Measurements from ENCODE around the gene TANGO2.

TANGO2 gene

DNA sequence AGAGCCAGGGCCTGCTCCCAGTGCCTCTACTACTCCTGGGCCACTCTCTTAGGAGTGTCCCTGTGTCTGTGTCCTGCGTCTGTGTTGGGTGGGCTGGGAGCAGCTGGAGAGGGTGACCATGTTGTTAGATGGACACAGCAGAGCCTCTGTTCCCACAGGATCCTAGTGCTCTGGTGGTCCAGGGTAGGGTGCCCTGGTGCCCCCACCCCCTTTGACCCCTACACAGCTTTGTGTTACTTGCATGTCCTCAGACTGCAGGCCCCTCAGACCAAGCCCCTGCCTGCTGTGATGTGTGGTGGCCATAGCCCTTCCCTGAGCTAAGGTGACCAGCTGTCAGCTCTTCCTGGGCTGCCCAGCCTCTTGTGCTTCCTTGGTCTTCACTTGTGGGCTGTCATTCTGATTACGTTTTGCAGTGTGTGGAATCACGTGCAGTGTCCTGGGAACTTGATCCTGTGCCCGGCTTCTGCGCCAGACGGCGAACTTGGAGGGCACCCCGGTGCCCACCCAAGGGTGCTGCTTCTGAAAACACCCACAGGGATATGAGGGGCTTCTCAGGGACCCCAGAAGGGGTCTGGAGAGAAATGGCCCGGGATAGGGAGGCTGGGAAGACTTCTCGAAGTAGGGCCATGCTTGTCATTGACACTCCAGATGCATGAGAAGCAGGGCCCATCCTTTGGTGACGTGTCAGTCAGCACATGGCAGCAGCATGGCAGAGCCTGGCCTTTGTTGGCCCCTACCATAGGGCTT, 1.5 kb downstream of the TANGO2 start:
- Histone ChIP-seq H3K4me1 (ENCODE audit: control insufficient read depth, insufficient read depth, low read length) (peaks cover under 1% of the 10 kb centered on the region), H3K27me3 (ENCODE audit: control insufficient read depth, insufficient read depth, low read length, poor library complexity, severe bottlenecking) (peaks cover 41% of the 10 kb centered on the region), H3K27ac (ENCODE audit: insufficient read depth, low read depth, low read length, poor library complexity, severe bottlenecking) (no peak overlapping the region), H3K9me3 (ENCODE audit: control insufficient read depth, low read length) (no peaks in the 10 kb centered on the region), H3K36me3 (ENCODE audit: control insufficient read depth, insufficient read depth, low read length) (no peaks in the 10 kb centered on the region), H3K4me3 (ENCODE audit: insufficient read depth, low read depth, low read length) (no peak overlapping the region)
- 94% methylated on average over 11 of the region's 11 CpGs for WGBS, 2 experiments

DNA sequence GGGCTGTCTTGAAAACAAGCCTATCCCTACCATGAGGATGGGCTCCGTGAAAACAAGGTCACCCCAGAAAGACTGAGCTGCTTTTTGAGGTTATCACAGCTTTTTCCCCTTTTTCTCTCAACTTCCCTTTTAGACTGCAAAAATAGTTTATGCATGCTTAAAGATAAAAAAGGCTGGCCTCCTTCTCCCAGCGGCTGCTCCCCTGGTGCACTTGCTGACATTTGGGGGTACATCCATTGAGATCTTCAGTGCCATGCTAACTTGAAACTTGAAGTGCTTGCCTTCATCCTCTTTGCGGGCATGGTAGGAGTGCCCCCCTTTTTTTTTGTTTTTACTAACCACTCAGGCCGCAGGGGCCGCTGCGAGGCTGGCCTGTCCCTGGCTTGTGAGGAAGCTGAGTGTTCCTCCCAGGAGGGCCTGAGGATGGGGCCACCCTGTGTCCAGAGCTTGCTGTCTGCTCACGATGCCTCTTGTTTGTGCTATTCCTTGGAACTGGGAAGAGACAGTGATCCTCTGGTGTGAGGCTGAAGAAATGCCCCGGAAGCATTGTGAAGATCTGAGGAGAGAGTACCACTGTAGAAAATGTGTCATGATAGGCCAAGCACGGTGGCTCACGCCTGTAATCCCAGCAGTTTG, 2.2 kb downstream of the TANGO2 start:
- Histone ChIP-seq H3K27me3 (ENCODE audit: control insufficient read depth, insufficient read depth, low read length, poor library complexity, severe bottlenecking) (peaks cover 34% of the 10 kb centered on the region), H3K4me1 (ENCODE audit: control insufficient read depth, insufficient read depth, low read length) (no peaks in the 10 kb centered on the region), H3K4me3 (ENCODE audit: insufficient read depth, low read depth, low read length) (no peak overlapping the region), H3K27ac (ENCODE audit: insufficient read depth, low read depth, low read length, poor library complexity, severe bottlenecking) (no peak overlapping the region), H3K9me3 (ENCODE audit: control insufficient read depth, low read length) (no peaks in the 10 kb centered on the region), H3K36me3 (ENCODE audit: control insufficient read depth, insufficient read depth, low read length) (no peaks in the 10 kb centered on the region)
- 94% methylated on average over 10 of the region's 10 CpGs for WGBS, 2 experiments

DNA sequence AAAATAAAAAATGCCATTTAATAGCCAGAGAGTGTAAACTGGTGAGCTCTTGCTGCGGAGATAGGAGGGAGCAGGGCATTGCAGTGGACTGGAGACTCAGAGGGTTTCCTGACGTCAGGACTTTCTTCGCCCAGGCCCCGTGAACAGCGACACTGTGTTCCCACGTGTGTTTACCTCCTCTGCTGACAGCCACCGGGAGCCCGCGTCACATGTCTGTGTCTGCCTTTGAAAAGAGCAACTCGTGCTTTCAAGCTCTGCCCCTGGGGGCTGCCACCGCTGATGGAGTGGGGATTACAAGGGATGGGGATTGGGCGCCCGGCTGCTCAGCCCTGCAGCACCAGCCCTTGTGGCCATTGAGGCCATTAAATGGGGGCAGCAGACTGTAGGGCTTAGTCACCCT, 3.3 kb downstream of the TANGO2 start:
- 80 to 82% methylated on average over 13 of the region's 13 CpGs for WGBS, 2 experiments
- Histone ChIP-seq H3K9me3 (ENCODE audit: control insufficient read depth, low read length) (no peaks in the 10 kb centered on the region), H3K4me1 (ENCODE audit: control insufficient read depth, insufficient read depth, low read length) (no peaks in the 10 kb centered on the region), H3K27ac (ENCODE audit: insufficient read depth, low read depth, low read length, poor library complexity, severe bottlenecking) (no peak overlapping the region), H3K27me3 (ENCODE audit: control insufficient read depth, insufficient read depth, low read length, poor library complexity, severe bottlenecking) (peaks cover 22% of the 10 kb centered on the region), H3K4me3 (ENCODE audit: insufficient read depth, low read depth, low read length) (no peak overlapping the region), H3K36me3 (ENCODE audit: control insufficient read depth, insufficient read depth, low read length) (no peaks in the 10 kb centered on the region)

GRCh38 chr22:20024650-20025397, 3.9 kb downstream of the TANGO2 start:
- WGBS, 2 experiments = 94% methylated on average over 15 of the region's 15 CpGs
- Histone ChIP-seq H3K27me3 (ENCODE audit: control insufficient read depth, insufficient read depth, low read length, poor library complexity, severe bottlenecking) (peaks cover 16% of the 10 kb centered on the region), H3K36me3 (ENCODE audit: control insufficient read depth, insufficient read depth, low read length) (no peaks in the 10 kb centered on the region), H3K27ac (ENCODE audit: insufficient read depth, low read depth, low read length, poor library complexity, severe bottlenecking) (no peak overlapping the region), H3K9me3 (ENCODE audit: control insufficient read depth, low read length) (no peaks in the 10 kb centered on the region), H3K4me3 (ENCODE audit: insufficient read depth, low read depth, low read length) (no peak overlapping the region), H3K4me1 (ENCODE audit: control insufficient read depth, insufficient read depth, low read length) (no peaks in the 10 kb centered on the region)

DNA sequence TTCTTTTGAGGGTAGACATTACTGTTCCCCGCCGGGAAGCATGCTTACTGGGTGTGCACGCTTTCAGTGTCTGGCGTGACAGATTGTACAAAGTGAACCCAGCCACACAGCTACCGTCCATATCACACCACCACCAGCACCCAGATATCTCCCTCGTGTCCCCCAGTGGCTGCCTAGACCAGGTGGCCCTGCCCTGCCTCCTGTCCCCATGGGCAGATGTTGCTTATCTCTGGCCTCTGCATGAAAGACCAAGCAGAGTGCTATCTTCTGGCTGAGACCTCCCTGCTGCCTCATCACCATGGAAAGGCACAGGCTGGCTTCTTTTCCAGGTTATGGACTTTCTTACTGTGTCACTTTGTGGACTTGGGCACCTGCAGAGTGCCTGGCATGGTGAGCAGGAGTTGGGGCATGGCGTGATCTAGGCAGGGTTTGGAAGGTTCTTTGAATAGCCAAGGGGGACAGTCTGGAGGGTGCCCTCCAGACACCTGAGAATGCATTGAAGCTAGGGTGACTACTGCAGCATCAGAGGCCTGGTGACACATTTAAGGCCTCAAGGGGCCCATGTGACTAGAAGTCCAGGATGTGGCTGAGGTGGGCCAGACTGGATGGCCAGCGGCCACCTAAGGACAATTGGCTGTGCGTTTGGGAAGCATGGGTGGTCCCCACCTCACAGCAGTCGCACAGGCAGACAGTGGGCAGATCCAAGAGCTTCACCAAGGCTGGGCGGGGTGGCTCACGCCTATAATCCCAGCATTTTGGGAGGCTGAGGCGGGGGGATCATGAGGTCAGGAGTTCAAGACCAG, 4.7 kb downstream of the TANGO2 start:
- WGBS, 2 experiments = 94 to 95% methylated on average over 13 of the region's 13 CpGs
- Histone ChIP-seq H3K36me3 (ENCODE audit: control insufficient read depth, insufficient read depth, low read length) (no peaks in the 10 kb centered on the region), H3K4me3 (ENCODE audit: insufficient read depth, low read depth, low read length) (no peak overlapping the region), H3K27me3 (ENCODE audit: control insufficient read depth, insufficient read depth, low read length, poor library complexity, severe bottlenecking) (peaks cover 9% of the 10 kb centered on the region), H3K4me1 (ENCODE audit: control insufficient read depth, insufficient read depth, low read length) (no peaks in the 10 kb centered on the region), H3K27ac (ENCODE audit: insufficient read depth, low read depth, low read length, poor library complexity, severe bottlenecking) (no peak overlapping the region), H3K9me3 (ENCODE audit: control insufficient read depth, low read length) (no peaks in the 10 kb centered on the region)

- H3K27ac ChIP-seq (ENCODE audit: insufficient read depth, low read depth, low read length, poor library complexity, severe bottlenecking) = no peak overlapping the region
- no peaks in the 10 kb centered on the region for H3K4me1 ChIP-seq (ENCODE audit: control insufficient read depth, insufficient read depth, low read length)
- no peaks in the 10 kb centered on the region for H3K36me3 ChIP-seq (ENCODE audit: control insufficient read depth, insufficient read depth, low read length)
- no peaks in the 10 kb centered on the region for H3K9me3 ChIP-seq (ENCODE audit: control insufficient read depth, low read length)
- 95% methylated on average over 12 to 13 of the region's 13 CpGs for WGBS, 2 experiments
- peaks cover 8% of the 10 kb centered on the region for H3K27me3 ChIP-seq (ENCODE audit: control insufficient read depth, insufficient read depth, low read length, poor library complexity, severe bottlenecking)
- no peak overlapping the region for H3K4me3 ChIP-seq (ENCODE audit: insufficient read depth, low read depth, low read length)
These were observed 5.4 kb downstream of the TANGO2 start for GRCh38 chr22:20026204-20026908.

DNA sequence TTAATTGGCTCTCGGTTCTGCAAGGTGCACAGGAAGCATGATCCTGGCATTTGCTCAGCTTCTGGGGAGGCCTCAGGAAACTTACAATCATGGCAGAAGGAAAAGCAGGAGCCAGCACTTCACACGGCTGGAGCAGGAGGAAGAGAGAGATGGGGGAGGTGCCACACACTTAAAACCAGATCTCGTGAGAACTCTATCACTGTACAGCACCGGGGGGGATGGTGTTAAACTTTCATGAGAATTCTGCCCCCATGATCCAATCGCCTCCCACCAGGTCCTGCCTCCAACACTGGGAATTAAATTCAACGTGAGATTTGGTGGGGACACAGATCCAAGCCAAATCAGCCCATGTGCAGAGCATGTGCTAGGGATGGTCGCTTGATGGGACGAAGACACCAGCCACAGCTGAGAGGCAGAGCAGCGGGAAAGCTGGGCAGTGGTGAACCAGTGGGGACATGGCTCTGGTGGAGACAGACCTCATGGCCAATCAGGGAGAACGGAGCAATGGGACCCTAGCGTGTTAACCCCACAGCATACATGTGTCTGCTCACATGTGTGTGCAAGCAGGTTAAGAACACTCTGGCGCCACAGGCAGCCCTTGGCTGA, 6.2 kb downstream of the TANGO2 start:
- no peaks in the 10 kb centered on the region for H3K36me3 ChIP-seq (ENCODE audit: control insufficient read depth, insufficient read depth, low read length)
- 90 to 92% methylated on average over 12 of the region's 12 CpGs for WGBS, 2 experiments
- no peaks in the 10 kb centered on the region for H3K9me3 ChIP-seq (ENCODE audit: control insufficient read depth, low read length)
- no peak overlapping the region for H3K4me3 ChIP-seq (ENCODE audit: insufficient read depth, low read depth, low read length)
- peaks cover 1% of the 10 kb centered on the region for H3K27me3 ChIP-seq (ENCODE audit: control insufficient read depth, insufficient read depth, low read length, poor library complexity, severe bottlenecking)
- H3K4me1 ChIP-seq (ENCODE audit: control insufficient read depth, insufficient read depth, low read length) = no peaks in the 10 kb centered on the region
- no peak overlapping the region for H3K27ac ChIP-seq (ENCODE audit: insufficient read depth, low read depth, low read length, poor library complexity, severe bottlenecking)

DNA sequence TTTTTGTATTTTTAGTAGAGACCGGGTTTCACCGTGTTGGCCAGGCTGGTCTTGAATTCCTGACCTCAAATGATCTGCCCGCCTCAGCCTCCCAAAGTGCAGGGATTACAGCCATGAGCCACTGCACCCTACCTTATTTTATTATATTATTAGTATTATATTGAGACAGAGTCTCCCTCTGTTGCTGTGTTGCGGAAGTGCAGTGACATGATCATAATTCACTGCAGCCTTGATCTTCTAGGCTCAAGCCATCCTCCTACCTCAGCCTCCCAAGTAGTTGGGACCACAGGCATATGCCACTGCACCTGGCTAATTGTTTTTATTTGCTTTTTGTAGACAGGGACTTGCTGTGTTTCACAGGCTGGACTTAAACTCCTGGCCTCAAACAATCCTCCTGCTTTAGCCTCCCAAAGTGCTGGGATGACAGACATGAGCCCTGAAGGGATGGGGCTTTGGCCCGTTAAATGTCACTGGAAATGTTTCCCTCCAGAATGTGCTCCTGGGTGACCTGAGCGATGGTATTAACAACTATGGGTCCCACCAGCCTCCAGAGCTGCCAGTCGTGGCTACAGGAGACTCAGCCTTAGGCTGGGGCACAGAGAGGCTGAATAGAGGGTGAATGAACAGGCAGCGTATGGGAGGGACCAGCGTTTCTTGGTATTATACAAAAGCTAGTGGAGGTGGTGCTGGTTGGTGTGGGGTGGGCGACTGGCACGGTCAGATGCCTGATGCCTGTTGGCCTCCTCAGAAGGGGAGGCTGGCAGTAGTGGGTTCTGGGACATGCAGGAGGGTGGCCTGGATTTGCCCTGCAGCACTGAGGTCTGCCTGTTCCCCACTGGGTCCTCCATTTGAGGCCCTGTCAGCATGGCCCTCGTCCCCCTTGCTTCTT, 7.3 kb downstream of the TANGO2 start:
- H3K27me3 ChIP-seq (ENCODE audit: control insufficient read depth, insufficient read depth, low read length, poor library complexity, severe bottlenecking) = no peaks in the 10 kb centered on the region
- 90 to 93% methylated on average over 12 of the region's 12 CpGs for WGBS, 2 experiments
- H3K9me3 ChIP-seq (ENCODE audit: control insufficient read depth, low read length) = no peaks in the 10 kb centered on the region
- H3K4me1 ChIP-seq (ENCODE audit: control insufficient read depth, insufficient read depth, low read length) = no peaks in the 10 kb centered on the region
- no peaks in the 10 kb centered on the region for H3K36me3 ChIP-seq (ENCODE audit: control insufficient read depth, insufficient read depth, low read length)
- H3K4me3 ChIP-seq (ENCODE audit: insufficient read depth, low read depth, low read length) = no peak overlapping the region
- no peak overlapping the region for H3K27ac ChIP-seq (ENCODE audit: insufficient read depth, low read depth, low read length, poor library complexity, severe bottlenecking)
